ENCODE results near the gene TAB3. TPM values are rescaled to one million over a fixed set of nuclear protein-coding genes. Genes with fewer than 3 reads are reported as not detected.

TAB3 gene, protein sequence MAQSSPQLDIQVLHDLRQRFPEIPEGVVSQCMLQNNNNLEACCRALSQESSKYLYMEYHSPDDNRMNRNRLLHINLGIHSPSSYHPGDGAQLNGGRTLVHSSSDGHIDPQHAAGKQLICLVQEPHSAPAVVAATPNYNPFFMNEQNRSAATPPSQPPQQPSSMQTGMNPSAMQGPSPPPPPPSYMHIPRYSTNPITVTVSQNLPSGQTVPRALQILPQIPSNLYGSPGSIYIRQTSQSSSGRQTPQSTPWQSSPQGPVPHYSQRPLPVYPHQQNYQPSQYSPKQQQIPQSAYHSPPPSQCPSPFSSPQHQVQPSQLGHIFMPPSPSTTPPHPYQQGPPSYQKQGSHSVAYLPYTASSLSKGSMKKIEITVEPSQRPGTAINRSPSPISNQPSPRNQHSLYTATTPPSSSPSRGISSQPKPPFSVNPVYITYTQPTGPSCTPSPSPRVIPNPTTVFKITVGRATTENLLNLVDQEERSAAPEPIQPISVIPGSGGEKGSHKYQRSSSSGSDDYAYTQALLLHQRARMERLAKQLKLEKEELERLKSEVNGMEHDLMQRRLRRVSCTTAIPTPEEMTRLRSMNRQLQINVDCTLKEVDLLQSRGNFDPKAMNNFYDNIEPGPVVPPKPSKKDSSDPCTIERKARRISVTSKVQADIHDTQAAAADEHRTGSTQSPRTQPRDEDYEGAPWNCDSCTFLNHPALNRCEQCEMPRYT
- polyA plus RNA-seq (2012; ENCODE audit: low read depth, missing spikeins): 8.4 TPM

DNA sequence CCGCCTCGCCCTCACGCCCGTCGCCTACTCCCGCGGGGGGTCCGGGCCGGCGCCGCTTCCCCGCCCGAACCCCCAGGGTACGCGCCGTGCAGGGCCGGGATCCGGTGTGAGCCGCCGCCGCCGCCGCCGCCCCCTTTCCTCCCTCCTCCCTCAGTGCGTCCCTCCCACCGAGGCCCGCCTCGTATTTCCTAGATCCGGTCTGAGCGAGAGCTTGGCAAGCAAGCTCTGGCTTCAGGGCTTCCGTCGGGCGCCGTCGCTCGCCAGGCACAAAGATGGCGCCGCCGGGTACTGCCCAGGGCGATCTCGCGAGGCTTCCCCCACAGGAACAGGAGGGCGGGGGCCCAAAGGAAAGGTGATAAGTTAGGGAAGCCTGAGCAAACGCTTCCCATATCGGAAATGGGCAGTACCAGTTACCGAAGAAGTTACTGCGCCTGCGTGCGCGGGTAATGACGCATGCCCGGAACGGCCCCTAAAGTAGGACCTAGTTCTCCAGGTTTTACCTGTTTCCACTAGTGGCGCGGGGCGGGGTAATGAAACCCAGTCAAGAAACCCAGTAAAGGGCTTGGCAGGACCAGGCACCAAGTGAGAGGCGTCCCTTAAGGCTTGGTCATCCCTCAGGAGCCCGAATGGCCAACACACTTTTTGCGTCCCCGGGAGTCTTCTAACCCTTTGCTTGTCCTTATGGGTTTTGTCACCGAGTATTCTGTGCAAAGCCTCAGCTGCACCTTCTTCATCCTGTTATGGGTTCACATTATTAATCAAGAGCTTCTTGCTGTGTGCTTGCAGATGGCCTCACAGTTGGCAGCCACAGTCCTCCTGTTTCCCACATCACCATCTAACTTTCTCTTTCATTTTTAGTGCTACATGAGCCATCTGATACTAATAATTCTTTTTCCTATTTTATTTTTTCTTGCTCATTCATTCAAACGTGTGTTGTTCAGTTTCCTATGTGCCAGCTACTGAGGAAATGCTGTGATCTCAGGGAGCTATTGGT, at the start of gene TAB3:
TSS of gene TAB3 (minus strand) at position 108 of the 994 bp plus-strand sequence. CDS start 29,666 bp downstream, outside the sequence.
- peak; percentile 93 for FAIRE-seq
- TF ChIP-seq POLR2A (IDR thresholded peaks at IDR 0.05; ENCODE audit: low read depth, low read length) (no peak), SPI1 (IDR thresholded peaks at IDR 0.05; ENCODE audit: low read depth, low read length) (peak; percentile 14; the same call in 1 of the 2 replicates)
- DNase-seq (ENCODE audit: insufficient read length, low spot score): peak; percentile 57

DNA sequence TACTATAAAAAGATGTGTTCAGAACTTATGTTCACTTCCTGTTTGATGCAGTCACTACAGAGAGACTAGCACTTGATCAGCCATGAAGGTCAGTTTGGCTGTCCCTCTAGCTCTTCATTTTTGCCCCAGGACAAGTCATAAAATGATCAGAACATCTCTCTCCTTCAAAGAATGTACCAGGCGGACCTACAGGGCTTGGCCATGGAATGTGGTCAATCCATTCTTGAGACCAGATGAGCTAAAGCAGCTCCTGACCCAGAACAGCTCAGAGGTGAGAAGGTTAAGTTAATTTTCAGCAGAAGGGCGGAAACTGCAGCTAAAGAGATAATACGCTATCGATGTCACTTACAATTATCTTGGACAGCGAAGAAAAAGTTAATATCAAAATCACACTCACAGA, 49.2 kb upstream of the TAB3 start:
- TF ChIP-seq TAF1 (IDR thresholded peaks at IDR 0.05; ENCODE audit: low read depth, low read length): no peak
- TF ChIP-seq POLR2A (IDR thresholded peaks at IDR 0.05; ENCODE audit: low read depth, low read length): no peak
- no peak for TF ChIP-seq PAX5 (IDR thresholded peaks at IDR 0.05; ENCODE audit: insufficient read depth, low read length, severe bottlenecking)
- TF ChIP-seq POU2F2 (IDR thresholded peaks at IDR 0.05; ENCODE audit: low read depth, low read length): no peak
- TF ChIP-seq POLR2AphosphoS5 (IDR thresholded peaks at IDR 0.05; ENCODE audit: low read depth, low read length): no peak
- TF ChIP-seq SPI1 (IDR thresholded peaks at IDR 0.05; ENCODE audit: low read depth, low read length): no peak
- FAIRE-seq (no peak), DNase-seq (ENCODE audit: insufficient read length, low spot score) (no peak)

GRCh38 chrX:30935985-30936384, 46.9 kb upstream of the TAB3 start:
- no peak for TF ChIP-seq TAF1 (IDR thresholded peaks at IDR 0.05; ENCODE audit: low read depth, low read length)
- no peak for TF ChIP-seq POLR2A (IDR thresholded peaks at IDR 0.05; ENCODE audit: low read depth, low read length)
- TF ChIP-seq POU2F2 (IDR thresholded peaks at IDR 0.05; ENCODE audit: low read depth, low read length): no peak
- no peak for TF ChIP-seq SPI1 (IDR thresholded peaks at IDR 0.05; ENCODE audit: low read depth, low read length)
- no peak for TF ChIP-seq PAX5 (IDR thresholded peaks at IDR 0.05; ENCODE audit: insufficient read depth, low read length, severe bottlenecking)
- no peak for TF ChIP-seq POLR2AphosphoS5 (IDR thresholded peaks at IDR 0.05; ENCODE audit: low read depth, low read length)
- DNase-seq (ENCODE audit: insufficient read length, low spot score) (no peak), FAIRE-seq (no peak)

GRCh38 chrX:30931920-30932319, 42.9 kb upstream of the TAB3 start:
- no peak for FAIRE-seq
- TF ChIP-seq TAF1 (IDR thresholded peaks at IDR 0.05; ENCODE audit: low read depth, low read length) (no peak), SPI1 (IDR thresholded peaks at IDR 0.05; ENCODE audit: low read depth, low read length) (no peak), POU2F2 (IDR thresholded peaks at IDR 0.05; ENCODE audit: low read depth, low read length) (no peak), POLR2A (IDR thresholded peaks at IDR 0.05; ENCODE audit: low read depth, low read length) (no peak), PAX5 (IDR thresholded peaks at IDR 0.05; ENCODE audit: insufficient read depth, low read length, severe bottlenecking) (no peak), POLR2AphosphoS5 (IDR thresholded peaks at IDR 0.05; ENCODE audit: low read depth, low read length) (no peak)

DNA sequence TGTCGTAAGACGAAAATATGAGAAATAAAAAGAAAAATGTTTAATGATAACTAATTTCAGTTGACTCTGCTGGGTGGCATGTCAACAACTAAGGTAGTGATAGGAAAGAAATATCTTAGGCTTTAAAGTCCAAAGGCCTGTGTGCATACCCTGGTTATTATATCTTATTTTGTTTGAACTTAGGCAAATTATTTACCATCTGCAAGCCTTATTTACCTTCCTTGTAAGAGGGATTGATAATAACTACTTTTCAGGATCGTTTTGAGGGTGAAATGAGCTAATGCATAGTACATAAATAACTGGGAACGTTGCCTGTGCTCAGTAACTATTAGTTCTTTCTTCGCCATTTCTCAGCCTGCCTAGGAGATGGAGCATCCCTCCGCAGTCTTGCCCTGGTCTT, 41.6 kb upstream of the TAB3 start:
- FAIRE-seq (peak; percentile 41), DNase-seq (ENCODE audit: insufficient read length, low spot score) (no peak)
- TF ChIP-seq POLR2A (IDR thresholded peaks at IDR 0.05; ENCODE audit: low read depth, low read length): no peak
- TF ChIP-seq POU2F2 (IDR thresholded peaks at IDR 0.05; ENCODE audit: low read depth, low read length): no peak
- TF ChIP-seq TAF1 (IDR thresholded peaks at IDR 0.05; ENCODE audit: low read depth, low read length): no peak
- no peak for TF ChIP-seq SPI1 (IDR thresholded peaks at IDR 0.05; ENCODE audit: low read depth, low read length)
- no peak for TF ChIP-seq PAX5 (IDR thresholded peaks at IDR 0.05; ENCODE audit: insufficient read depth, low read length, severe bottlenecking)
- TF ChIP-seq POLR2AphosphoS5 (IDR thresholded peaks at IDR 0.05; ENCODE audit: low read depth, low read length): no peak

More at GRCh38 chrX:30931920-30932319, 42.9 kb upstream of the TAB3 start:
- no peak for DNase-seq (ENCODE audit: insufficient read length, low spot score)

DNA sequence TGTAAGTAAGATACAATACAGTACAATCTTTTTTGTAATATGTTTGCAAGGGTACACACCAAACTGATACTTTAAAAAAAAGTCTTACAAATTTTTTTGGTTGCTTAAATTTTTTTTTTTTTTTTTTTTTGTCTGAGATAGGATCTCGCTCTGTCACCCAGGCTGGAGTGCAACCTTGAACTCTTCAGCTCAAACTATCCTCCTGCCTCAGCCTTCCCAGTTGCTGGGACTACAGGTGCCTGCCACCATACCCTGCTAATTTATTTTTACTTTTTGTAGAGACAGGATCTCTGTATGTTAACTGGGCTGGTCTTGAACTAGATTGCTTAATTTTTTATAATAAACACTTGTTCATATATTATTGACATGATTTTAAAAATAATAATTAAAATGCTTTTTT, 41.1 kb upstream of the TAB3 start:
- DNase-seq (ENCODE audit: insufficient read length, low spot score) (no peak), FAIRE-seq (no peak)
- TF ChIP-seq POLR2AphosphoS5 (IDR thresholded peaks at IDR 0.05; ENCODE audit: low read depth, low read length): no peak
- no peak for TF ChIP-seq TAF1 (IDR thresholded peaks at IDR 0.05; ENCODE audit: low read depth, low read length)
- TF ChIP-seq PAX5 (IDR thresholded peaks at IDR 0.05; ENCODE audit: insufficient read depth, low read length, severe bottlenecking): no peak
- no peak for TF ChIP-seq SPI1 (IDR thresholded peaks at IDR 0.05; ENCODE audit: low read depth, low read length)
- TF ChIP-seq POU2F2 (IDR thresholded peaks at IDR 0.05; ENCODE audit: low read depth, low read length): no peak
- TF ChIP-seq POLR2A (IDR thresholded peaks at IDR 0.05; ENCODE audit: low read depth, low read length): no peak

- no peak for TF ChIP-seq POLR2AphosphoS5 (IDR thresholded peaks at IDR 0.05; ENCODE audit: low read depth, low read length)
- TF ChIP-seq POLR2A (IDR thresholded peaks at IDR 0.05; ENCODE audit: low read depth, low read length): no peak
- TF ChIP-seq PAX5 (IDR thresholded peaks at IDR 0.05; ENCODE audit: insufficient read depth, low read length, severe bottlenecking): no peak
- no peak for TF ChIP-seq SPI1 (IDR thresholded peaks at IDR 0.05; ENCODE audit: low read depth, low read length)
- TF ChIP-seq TAF1 (IDR thresholded peaks at IDR 0.05; ENCODE audit: low read depth, low read length): no peak
- no peak for TF ChIP-seq POU2F2 (IDR thresholded peaks at IDR 0.05; ENCODE audit: low read depth, low read length)
- FAIRE-seq (no peak), DNase-seq (ENCODE audit: insufficient read length, low spot score) (no peak)
These were observed 31.2 kb upstream of the TAB3 start for GRCh38 chrX:30920271-30920670.

GRCh38 chrX:30918480-30918879, 29.4 kb upstream of the TAB3 start:
- FAIRE-seq (no peak), DNase-seq (ENCODE audit: insufficient read length, low spot score) (no peak)
- no peak for TF ChIP-seq PAX5 (IDR thresholded peaks at IDR 0.05; ENCODE audit: insufficient read depth, low read length, severe bottlenecking)

DNA sequence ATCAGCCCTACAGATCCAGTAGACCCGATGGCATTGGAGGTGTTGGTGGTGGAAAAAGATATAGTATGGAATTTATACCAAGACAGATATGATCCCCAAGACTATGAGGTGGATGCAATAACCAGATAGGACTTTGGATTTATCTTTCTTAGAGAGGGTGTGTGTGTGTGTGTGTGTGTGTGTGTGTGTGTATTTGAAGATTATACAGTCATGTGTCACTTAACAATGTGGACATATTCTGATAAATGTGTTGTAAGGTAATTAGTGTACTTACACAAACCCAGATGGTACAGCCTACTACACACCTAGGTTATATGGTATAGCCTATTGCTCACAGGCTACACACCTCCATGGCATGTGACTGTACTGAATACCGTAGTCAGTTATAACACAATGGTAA, 24.4 kb upstream of the TAB3 start:
- TF ChIP-seq SPI1 (IDR thresholded peaks at IDR 0.05; ENCODE audit: low read depth, low read length) (no peak), TAF1 (IDR thresholded peaks at IDR 0.05; ENCODE audit: low read depth, low read length) (no peak), POLR2AphosphoS5 (IDR thresholded peaks at IDR 0.05; ENCODE audit: low read depth, low read length) (no peak), POU2F2 (IDR thresholded peaks at IDR 0.05; ENCODE audit: low read depth, low read length) (no peak), POLR2A (IDR thresholded peaks at IDR 0.05; ENCODE audit: low read depth, low read length) (no peak), PAX5 (IDR thresholded peaks at IDR 0.05; ENCODE audit: insufficient read depth, low read length, severe bottlenecking) (no peak)
- DNase-seq (ENCODE audit: insufficient read length, low spot score) (no peak), FAIRE-seq (no peak)
